ENCODE results near the gene PAXX.

Gene PAXX

DNA sequence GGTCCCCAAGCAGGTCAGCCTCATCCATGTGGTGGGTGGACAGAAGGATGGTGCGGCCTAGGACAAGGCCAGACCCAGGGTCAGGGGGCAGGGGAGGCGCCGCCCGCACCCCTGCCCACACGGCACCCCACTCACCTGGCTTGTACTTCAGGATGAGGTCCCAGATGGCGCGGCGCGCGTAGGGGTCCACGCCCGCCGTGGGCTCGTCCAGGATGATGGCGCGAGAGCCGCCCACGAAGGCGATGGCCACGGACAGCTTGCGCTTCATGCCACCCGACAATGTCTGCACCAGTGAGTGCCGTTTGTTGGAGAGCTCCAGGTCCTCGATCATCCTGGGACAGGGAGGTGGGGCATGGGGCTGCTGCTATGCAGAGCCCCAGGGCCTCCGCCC, 23.3 kb downstream of the PAXX start:
- Histone ChIP-seq H3K79me2 (ENCODE audit: insufficient read depth, low read length) (no peaks in the 10 kb centered on the region), H3K36me3 (ENCODE audit: insufficient read depth, low read length) (peaks cover 3% of the 10 kb centered on the region; the same call in 1 of the 2 replicates)

DNA sequence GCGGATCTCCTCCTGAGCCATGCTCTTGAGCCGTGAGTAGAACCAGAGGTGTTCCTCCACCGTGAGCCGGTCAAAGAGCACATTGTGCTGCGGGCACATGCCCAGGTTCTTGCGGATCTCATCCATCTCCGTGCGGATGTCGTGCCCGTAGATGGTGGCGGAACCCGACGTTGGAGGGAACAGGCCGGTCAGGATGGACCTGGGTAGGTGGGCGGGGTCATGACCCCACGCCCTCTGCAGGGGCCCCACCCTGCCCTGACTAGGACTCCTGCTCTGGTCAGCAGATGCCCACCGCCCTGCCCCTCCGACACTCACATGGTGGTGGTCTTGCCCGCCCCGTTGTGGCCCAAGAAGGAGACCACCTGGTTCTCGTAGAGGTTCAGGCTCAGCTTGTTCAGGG, 23.8 kb downstream of the PAXX start:
- Histone ChIP-seq H3K9me3 (ENCODE audit: insufficient read depth, low read length, severe bottlenecking) (no peaks in the 10 kb centered on the region), H3K79me2 (ENCODE audit: insufficient read depth, low read length) (no peaks in the 10 kb centered on the region), H3K27ac (ENCODE audit: low read length) (no peak overlapping the region), H3K27me3 (ENCODE audit: insufficient read depth, low read length, poor library complexity) (no peaks in the 10 kb centered on the region), H3K4me3 (ENCODE audit: low read depth in 1 of 2, low read length in 2 of 2) (no peak overlapping the region), H3K9ac (ENCODE audit: low read depth, low read length) (no peak overlapping the region), H2AFZ (ENCODE audit: low read depth, low read length) (no peak overlapping the region), H3K4me2 (ENCODE audit: insufficient read depth, low read length) (no peak overlapping the region), H3K4me1 (ENCODE audit: insufficient read depth, low read length) (no peaks in the 10 kb centered on the region), H4K20me1 (ENCODE audit: insufficient read depth, low read length) (no peaks in the 10 kb centered on the region), H3K36me3 (ENCODE audit: insufficient read depth, low read length) (peaks cover 3% of the 10 kb centered on the region)
- ATAC-seq (ENCODE audit: insufficient read depth, low read depth): no peak
- no peak for TF ChIP-seq EZH2 (IDR thresholded peaks at IDR 0.05; ENCODE audit: borderline replicate concordance, low read depth, low read length, severe bottlenecking)
- TF ChIP-seq, protein P1, sequence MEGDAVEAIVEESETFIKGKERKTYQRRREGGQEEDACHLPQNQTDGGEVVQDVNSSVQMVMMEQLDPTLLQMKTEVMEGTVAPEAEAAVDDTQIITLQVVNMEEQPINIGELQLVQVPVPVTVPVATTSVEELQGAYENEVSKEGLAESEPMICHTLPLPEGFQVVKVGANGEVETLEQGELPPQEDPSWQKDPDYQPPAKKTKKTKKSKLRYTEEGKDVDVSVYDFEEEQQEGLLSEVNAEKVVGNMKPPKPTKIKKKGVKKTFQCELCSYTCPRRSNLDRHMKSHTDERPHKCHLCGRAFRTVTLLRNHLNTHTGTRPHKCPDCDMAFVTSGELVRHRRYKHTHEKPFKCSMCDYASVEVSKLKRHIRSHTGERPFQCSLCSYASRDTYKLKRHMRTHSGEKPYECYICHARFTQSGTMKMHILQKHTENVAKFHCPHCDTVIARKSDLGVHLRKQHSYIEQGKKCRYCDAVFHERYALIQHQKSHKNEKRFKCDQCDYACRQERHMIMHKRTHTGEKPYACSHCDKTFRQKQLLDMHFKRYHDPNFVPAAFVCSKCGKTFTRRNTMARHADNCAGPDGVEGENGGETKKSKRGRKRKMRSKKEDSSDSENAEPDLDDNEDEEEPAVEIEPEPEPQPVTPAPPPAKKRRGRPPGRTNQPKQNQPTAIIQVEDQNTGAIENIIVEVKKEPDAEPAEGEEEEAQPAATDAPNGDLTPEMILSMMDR (IDR thresholded peaks at IDR 0.05; ENCODE audit: borderline replicate concordance, extremely low read depth, low read length, poor library complexity, severe bottlenecking): no peak
- DNase-seq: no peak

More for the DNA sequence above, 23.3 kb downstream of the PAXX start:
- Histone ChIP-seq H3K4me3 (ENCODE audit: low read depth in 1 of 2, low read length in 2 of 2) (no peak overlapping the region), H3K4me1 (ENCODE audit: insufficient read depth, low read length) (no peaks in the 10 kb centered on the region), H2AFZ (ENCODE audit: low read depth, low read length) (no peak overlapping the region), H3K9ac (ENCODE audit: low read depth, low read length) (no peak overlapping the region), H3K27me3 (ENCODE audit: insufficient read depth, low read length, poor library complexity) (no peaks in the 10 kb centered on the region), H3K27ac (ENCODE audit: low read length) (no peak overlapping the region), H3K9me3 (ENCODE audit: insufficient read depth, low read length, severe bottlenecking) (no peaks in the 10 kb centered on the region), H3K4me2 (ENCODE audit: insufficient read depth, low read length) (no peak overlapping the region), H4K20me1 (ENCODE audit: insufficient read depth, low read length) (no peaks in the 10 kb centered on the region)
- ATAC-seq (ENCODE audit: insufficient read depth, low read depth) (no peak), DNase-seq (no peak)
- no peak for TF ChIP-seq EZH2 (IDR thresholded peaks at IDR 0.05; ENCODE audit: borderline replicate concordance, low read depth, low read length, severe bottlenecking)
- TF ChIP-seq, protein P1 (IDR thresholded peaks at IDR 0.05; ENCODE audit: borderline replicate concordance, extremely low read depth, low read length, poor library complexity, severe bottlenecking): no peak

DNA sequence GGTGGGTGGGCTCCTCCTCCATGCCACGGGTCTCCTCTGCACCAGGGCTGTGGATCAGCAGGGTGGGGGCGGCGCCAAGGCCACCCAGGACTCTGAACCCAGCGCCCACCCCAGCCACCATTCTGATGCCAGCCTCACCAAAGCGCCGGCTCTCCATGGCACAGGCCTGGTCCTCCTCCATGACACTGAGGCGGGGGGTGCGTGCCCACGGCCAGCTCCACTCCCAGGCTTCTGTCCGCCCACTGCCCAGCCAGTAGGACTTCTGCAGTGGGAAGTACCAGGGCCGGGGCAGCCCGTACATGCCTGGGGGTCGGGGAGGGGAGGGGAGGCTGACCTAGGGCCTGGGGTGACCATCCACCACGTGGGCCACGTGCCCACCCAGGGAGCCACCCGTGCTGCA, 24.2 kb downstream of the PAXX start:
- no peak overlapping the region for H3K4me2 ChIP-seq (ENCODE audit: insufficient read depth, low read length)
- H3K27ac ChIP-seq (ENCODE audit: low read length): no peak overlapping the region
- H2AFZ ChIP-seq (ENCODE audit: low read depth, low read length): no peak overlapping the region
- H3K79me2 ChIP-seq (ENCODE audit: insufficient read depth, low read length): no peaks in the 10 kb centered on the region
- ATAC-seq (ENCODE audit: insufficient read depth, low read depth) (no peak), DNase-seq (no peak)
- H3K9ac ChIP-seq (ENCODE audit: low read depth, low read length): no peak overlapping the region
- no peaks in the 10 kb centered on the region for H4K20me1 ChIP-seq (ENCODE audit: insufficient read depth, low read length)
- H3K9me3 ChIP-seq (ENCODE audit: insufficient read depth, low read length, severe bottlenecking): no peaks in the 10 kb centered on the region
- no peaks in the 10 kb centered on the region for H3K27me3 ChIP-seq (ENCODE audit: insufficient read depth, low read length, poor library complexity)
- peaks cover 3% of the 10 kb centered on the region for H3K36me3 ChIP-seq (ENCODE audit: insufficient read depth, low read length)
- H3K4me3 ChIP-seq (ENCODE audit: low read depth in 1 of 2, low read length in 2 of 2): no peak overlapping the region
- no peaks in the 10 kb centered on the region for H3K4me1 ChIP-seq (ENCODE audit: insufficient read depth, low read length)
- TF ChIP-seq EZH2 (IDR thresholded peaks at IDR 0.05; ENCODE audit: borderline replicate concordance, low read depth, low read length, severe bottlenecking): no peak
- TF ChIP-seq, protein P1 (IDR thresholded peaks at IDR 0.05; ENCODE audit: borderline replicate concordance, extremely low read depth, low read length, poor library complexity, severe bottlenecking): no peak

DNA sequence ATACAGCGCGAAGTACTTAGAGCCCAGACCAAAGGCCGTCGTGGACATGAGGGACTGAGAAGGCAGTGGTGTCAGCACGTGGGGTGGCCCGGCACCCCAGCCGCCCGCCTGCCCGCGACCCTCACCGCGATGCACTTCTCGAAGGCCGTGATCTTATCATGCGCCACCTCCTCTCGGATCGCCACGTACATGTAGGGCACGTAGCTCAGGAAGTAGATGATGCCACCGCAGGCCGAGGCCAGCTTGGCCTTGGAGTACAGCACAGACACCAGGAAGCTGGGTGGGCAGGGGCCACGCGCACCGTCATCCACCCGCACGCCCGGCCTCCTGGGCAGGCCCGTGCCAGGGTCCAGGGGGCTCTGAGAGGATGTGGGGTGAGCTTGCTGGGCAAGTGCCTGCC, 24.8 kb downstream of the PAXX start:
- Histone ChIP-seq H4K20me1 (ENCODE audit: insufficient read depth, low read length) (no peaks in the 10 kb centered on the region), H3K27ac (ENCODE audit: low read length) (no peak overlapping the region), H3K4me1 (ENCODE audit: insufficient read depth, low read length) (no peaks in the 10 kb centered on the region), H3K27me3 (ENCODE audit: insufficient read depth, low read length, poor library complexity) (no peaks in the 10 kb centered on the region), H3K9ac (ENCODE audit: low read depth, low read length) (no peak overlapping the region), H3K9me3 (ENCODE audit: insufficient read depth, low read length, severe bottlenecking) (no peaks in the 10 kb centered on the region), H3K4me3 (ENCODE audit: low read depth in 1 of 2, low read length in 2 of 2) (no peak overlapping the region), H3K4me2 (ENCODE audit: insufficient read depth, low read length) (no peak overlapping the region), H2AFZ (ENCODE audit: low read depth, low read length) (no peak overlapping the region), H3K36me3 (ENCODE audit: insufficient read depth, low read length) (peaks cover 3% of the 10 kb centered on the region), H3K79me2 (ENCODE audit: insufficient read depth, low read length) (no peaks in the 10 kb centered on the region)
- DNase-seq (no peak), ATAC-seq (ENCODE audit: insufficient read depth, low read depth) (no peak)
- no peak for TF ChIP-seq EZH2 (IDR thresholded peaks at IDR 0.05; ENCODE audit: borderline replicate concordance, low read depth, low read length, severe bottlenecking)
- TF ChIP-seq, protein P1 (IDR thresholded peaks at IDR 0.05; ENCODE audit: borderline replicate concordance, extremely low read depth, low read length, poor library complexity, severe bottlenecking): no peak
